ENCODE data around the gene LGMN. TPM values are rescaled to one million over a fixed set of nuclear protein-coding genes. Genes with fewer than 3 reads are reported as not detected.
A peak's percentile ranks its signal among the peaks of the same experiment; 100 is the strongest.

LGMN gene
- total and polyA plus RNA-seq, 2 of the 13 experiments (the other 11 are each of a cell fraction or from before 2014, with no cell fraction given), result 28.9 to 76.4 TPM

DNA sequence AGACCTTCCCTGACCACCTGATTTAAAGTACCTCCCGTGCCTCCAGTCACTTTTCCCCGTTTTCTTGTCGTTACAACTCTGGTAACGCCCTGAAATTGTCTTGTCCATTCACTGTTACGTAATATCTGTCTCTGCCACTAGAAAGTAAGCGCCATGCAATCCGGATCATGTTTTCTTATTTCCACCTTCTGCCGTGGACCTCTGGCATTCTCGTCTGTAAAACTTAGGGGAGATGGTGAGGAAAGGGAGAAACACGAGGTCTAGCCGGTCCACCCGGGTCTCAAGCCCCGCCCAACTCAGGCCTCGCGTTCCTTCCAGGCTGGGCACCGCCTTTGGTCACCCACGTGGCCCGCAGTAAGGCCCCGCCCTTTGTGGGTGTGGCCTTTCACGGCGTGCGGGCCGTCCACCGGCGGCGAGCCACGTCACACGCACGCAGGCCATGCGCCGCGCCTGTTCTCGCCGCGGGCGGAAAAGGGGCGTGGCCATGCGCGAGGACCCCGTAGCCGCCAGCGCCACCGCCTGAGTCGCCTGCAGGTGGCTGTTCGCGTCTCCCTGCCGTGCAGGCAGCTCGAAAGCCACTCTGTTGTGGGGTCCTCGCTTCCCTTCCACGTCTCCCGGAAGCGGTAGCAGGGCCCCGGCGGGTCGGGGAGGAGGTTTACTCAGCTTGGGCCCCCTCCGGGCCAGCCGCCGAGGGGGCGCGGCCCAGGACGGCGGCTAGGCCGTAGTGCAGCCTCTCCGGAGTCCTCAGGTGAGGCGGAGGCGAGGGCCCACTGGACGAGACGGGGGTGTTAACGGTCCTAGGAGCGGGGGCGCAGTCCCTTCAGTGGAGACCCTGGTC lies 45.5 kb upstream of the LGMN start, which contains the start of gene GOLGA5 (continued):
- TF ChIP-seq, protein P1, sequence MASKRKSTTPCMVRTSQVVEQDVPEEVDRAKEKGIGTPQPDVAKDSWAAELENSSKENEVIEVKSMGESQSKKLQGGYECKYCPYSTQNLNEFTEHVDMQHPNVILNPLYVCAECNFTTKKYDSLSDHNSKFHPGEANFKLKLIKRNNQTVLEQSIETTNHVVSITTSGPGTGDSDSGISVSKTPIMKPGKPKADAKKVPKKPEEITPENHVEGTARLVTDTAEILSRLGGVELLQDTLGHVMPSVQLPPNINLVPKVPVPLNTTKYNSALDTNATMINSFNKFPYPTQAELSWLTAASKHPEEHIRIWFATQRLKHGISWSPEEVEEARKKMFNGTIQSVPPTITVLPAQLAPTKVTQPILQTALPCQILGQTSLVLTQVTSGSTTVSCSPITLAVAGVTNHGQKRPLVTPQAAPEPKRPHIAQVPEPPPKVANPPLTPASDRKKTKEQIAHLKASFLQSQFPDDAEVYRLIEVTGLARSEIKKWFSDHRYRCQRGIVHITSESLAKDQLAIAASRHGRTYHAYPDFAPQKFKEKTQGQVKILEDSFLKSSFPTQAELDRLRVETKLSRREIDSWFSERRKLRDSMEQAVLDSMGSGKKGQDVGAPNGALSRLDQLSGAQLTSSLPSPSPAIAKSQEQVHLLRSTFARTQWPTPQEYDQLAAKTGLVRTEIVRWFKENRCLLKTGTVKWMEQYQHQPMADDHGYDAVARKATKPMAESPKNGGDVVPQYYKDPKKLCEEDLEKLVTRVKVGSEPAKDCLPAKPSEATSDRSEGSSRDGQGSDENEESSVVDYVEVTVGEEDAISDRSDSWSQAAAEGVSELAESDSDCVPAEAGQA (IDR thresholded peaks at IDR 0.05; ENCODE audit: low read depth), result no peak; the same call in 1 of the 2 replicates
- TF ChIP-seq, protein P1 (CRISPR knock-in tag; IDR thresholded peaks at IDR 0.05; ENCODE audit: borderline replicate concordance), result 0 out of 2 replicates have a peak, but pooled peaks have one; percentile 20
- TF ChIP-seq ZNF530 (CRISPR knock-in tag; IDR thresholded peaks at IDR 0.05; ENCODE audit: low read depth) (no peak), ZFP62 (CRISPR knock-in tag; IDR thresholded peaks at IDR 0.05) (no peak), ISX (CRISPR knock-in tag; conservative IDR thresholded peaks at IDR 0.05) (no peak), RBM39 (IDR thresholded peaks at IDR 0.05; ENCODE audit: low read depth, low read length, poor library complexity, severe bottlenecking) (peak; percentile 91)
- TF ChIP-seq, protein P2, sequence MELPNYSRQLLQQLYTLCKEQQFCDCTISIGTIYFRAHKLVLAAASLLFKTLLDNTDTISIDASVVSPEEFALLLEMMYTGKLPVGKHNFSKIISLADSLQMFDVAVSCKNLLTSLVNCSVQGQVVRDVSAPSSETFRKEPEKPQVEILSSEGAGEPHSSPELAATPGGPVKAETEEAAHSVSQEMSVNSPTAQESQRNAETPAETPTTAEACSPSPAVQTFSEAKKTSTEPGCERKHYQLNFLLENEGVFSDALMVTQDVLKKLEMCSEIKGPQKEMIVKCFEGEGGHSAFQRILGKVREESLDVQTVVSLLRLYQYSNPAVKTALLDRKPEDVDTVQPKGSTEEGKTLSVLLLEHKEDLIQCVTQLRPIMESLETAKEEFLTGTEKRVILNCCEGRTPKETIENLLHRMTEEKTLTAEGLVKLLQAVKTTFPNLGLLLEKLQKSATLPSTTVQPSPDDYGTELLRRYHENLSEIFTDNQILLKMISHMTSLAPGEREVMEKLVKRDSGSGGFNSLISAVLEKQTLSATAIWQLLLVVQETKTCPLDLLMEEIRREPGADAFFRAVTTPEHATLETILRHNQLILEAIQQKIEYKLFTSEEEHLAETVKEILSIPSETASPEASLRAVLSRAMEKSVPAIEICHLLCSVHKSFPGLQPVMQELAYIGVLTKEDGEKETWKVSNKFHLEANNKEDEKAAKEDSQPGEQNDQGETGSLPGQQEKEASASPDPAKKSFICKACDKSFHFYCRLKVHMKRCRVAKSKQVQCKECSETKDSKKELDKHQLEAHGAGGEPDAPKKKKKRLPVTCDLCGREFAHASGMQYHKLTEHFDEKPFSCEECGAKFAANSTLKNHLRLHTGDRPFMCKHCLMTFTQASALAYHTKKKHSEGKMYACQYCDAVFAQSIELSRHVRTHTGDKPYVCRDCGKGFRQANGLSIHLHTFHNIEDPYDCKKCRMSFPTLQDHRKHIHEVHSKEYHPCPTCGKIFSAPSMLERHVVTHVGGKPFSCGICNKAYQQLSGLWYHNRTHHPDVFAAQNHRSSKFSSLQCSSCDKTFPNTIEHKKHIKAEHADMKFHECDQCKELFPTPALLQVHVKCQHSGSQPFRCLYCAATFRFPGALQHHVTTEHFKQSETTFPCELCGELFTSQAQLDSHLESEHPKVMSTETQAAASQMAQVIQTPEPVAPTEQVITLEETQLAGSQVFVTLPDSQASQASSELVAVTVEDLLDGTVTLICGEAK (IDR thresholded peaks at IDR 0.05), result no peak
- TF ChIP-seq, protein P2 (CRISPR knock-in tag; IDR thresholded peaks at IDR 0.05), result peak; percentile 56
